NCI-H82 treated with DMSO at 0.1 percent for 48 hours (cell line): ENCODE measurements around the gene HIBADH.
"Not testable (repeated sequence)": the region's sequence is repeated elsewhere in the genome, so short reads cannot be mapped to it uniquely, and the experiment has no call there.

ENCODE experiments used
- DNase-seq: peaks from one replicate; lab custom pipeline; 2025; ENCODE audit not compliant: unreplicated experiment; lab: John Stamatoyannopoulos, UW

The HIBADH gene

GRCh38 chr7:27639048-27639447 lies 23.6 kb downstream of the HIBADH start:
- DNase-seq: not testable (repeated sequence)

- peak; percentile 33 for DNase-seq
Measured at GRCh38 chr7:27636326-27637006, 26.2 kb downstream of the HIBADH start.

- no peak for DNase-seq
Measured at GRCh38 chr7:27635728-27636127, 27.0 kb downstream of the HIBADH start.

- DNase-seq: no peak
Measured at GRCh38 chr7:27634671-27635493, 27.8 kb downstream of the HIBADH start.

- DNase-seq: no peak
Measured at GRCh38 chr7:27633062-27633461, 29.6 kb downstream of the HIBADH start.

GRCh38 chr7:27631391-27631790 lies 31.3 kb downstream of the HIBADH start:
- no peak for DNase-seq

GRCh38 chr7:27627146-27627545 lies 35.5 kb downstream of the HIBADH start:
- DNase-seq: no peak

GRCh38 chr7:27619492-27619891 lies 43.2 kb downstream of the HIBADH start:
- DNase-seq: no peak

- DNase-seq: no peak
Measured at GRCh38 chr7:27617651-27618381, 44.9 kb downstream of the HIBADH start.

GRCh38 chr7:27616914-27617548 lies 45.7 kb downstream of the HIBADH start:
- DNase-seq: no peak

GRCh38 chr7:27616186-27616491 lies 46.5 kb downstream of the HIBADH start:
- no peak for DNase-seq

GRCh38 chr7:27615420-27616185 lies 47.1 kb downstream of the HIBADH start:
- no peak for DNase-seq

GRCh38 chr7:27614095-27614494 lies 48.6 kb downstream of the HIBADH start:
- no peak for DNase-seq

GRCh38 chr7:27611059-27611458 lies 51.6 kb downstream of the HIBADH start:
- no peak for DNase-seq

GRCh38 chr7:27608776-27609495 lies 53.7 kb downstream of the HIBADH start:
- DNase-seq: no peak

GRCh38 chr7:27607210-27607606 lies 55.5 kb downstream of the HIBADH start:
- no peak for DNase-seq

- DNase-seq: no peak
Measured at GRCh38 chr7:27606270-27607209, 56.1 kb downstream of the HIBADH start.

GRCh38 chr7:27605689-27606269 lies 56.9 kb downstream of the HIBADH start:
- no peak for DNase-seq

GRCh38 chr7:27605283-27605682 lies 57.4 kb downstream of the HIBADH start:
- DNase-seq: no peak
